SK-N-MC (cell line): ENCODE results near the gene RBM5.

Experiments
- DNase-seq: peaks from one replicate; pipeline ENCODE4 v3.0.0-alpha.2; 2011; ENCODE audit warnings: low read depth, low spot score
- H3K27ac ChIP-seq: fragments of 200-600 bp; sonication (generic); 2 replicates; pipeline ENCODE4 v1.5.1; 2016; ENCODE audit warnings: mixed run types
- H3K36me3 ChIP-seq: fragments of 200-600 bp; sonication (generic); 2 replicates; pipeline ENCODE4 v1.6.1; 2017; ENCODE audit warnings: antibody characterized with exemption, low read length, mixed read lengths; ENCODE audit not compliant: insufficient read depth
- H3K4me3 ChIP-seq: fragments of 200-600 bp; sonication (generic); 2 replicates; pipeline ENCODE4 v1.5.1; 2016
- H3K9ac ChIP-seq: fragments of 200-600 bp; sonication (generic); 2 replicates; pipeline ENCODE4 v1.8.0; 2017; ENCODE audit warnings: mixed run types, mixed read lengths; ENCODE audit not compliant: insufficient read length
- H3K9me3 ChIP-seq: fragments of 200-600 bp; sonication (generic); 2 replicates; pipeline ENCODE4 v1.6.1; 2017; ENCODE audit warnings: low read depth, mild to moderate bottlenecking, antibody characterized with exemption, low read length, moderate library complexity, mixed read lengths
- EZH2 ChIP-seq: fragments of 200-600 bp; sonication (generic); IDR thresholded peaks from one replicate; pipeline ENCODE4 v1.6.1; 2017; ENCODE audit warnings: antibody characterized with exemption
- FOXP2 ChIP-seq: optimal IDR thresholded peaks from 2 replicates; pipeline ENCODE3; 2011; ENCODE audit warnings: mild to moderate bottlenecking, moderate library complexity; ENCODE audit not compliant: insufficient read depth; ENCODE audit errors: extremely low read length, control extremely low read depth
- POLR2AphosphoS5 ChIP-seq: IDR thresholded peaks from 2 replicates; pipeline ENCODE4 v1.6.1; 2012; ENCODE audit warnings: mild to moderate bottlenecking, low read depth, low read length, borderline replicate concordance

The RBM5 gene

DNA sequence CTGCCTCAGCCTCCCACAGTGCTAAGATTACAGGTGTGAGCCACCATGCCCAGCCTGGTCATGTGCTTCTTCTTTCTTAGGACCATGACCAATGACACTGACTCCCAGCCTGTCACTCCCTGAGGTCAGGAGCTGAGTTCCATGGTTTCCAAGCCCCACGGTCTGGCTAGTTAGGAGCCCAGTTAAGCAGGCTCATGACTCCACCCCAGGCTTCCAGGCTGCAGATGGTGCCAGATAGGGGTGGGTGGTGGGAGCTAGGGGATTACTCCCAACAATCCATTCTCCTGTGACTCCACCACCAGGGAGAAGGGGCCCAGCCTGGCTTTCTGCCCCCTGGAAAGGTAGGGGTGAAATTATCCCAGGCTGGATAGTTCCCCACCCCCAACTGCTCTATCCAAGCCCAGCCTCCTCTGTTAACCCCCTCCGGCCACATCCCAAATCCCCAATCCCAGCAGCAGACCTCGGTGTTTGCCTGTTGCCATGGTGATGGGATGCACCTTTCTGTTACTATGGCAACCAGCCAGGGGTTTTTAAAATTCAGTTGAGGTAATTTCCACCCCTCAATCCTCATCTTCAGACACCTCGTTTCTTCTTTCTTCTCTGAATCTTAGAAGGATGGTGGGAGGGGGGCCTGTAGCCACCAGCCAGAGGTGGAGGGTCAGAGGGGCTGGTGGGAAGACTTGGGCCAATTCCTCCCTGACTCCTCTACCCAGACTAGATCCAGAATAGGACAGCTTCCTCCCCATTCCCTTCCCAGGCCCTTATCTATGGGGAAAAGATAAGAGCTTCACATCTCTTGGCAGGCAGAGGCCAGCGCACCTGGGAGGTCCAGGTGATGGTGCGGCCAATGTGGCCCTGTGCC lies 43.9 kb downstream of the RBM5 start:
- no peak overlapping the region for H3K9ac ChIP-seq
- no peak for TF ChIP-seq EZH2
- no peak for TF ChIP-seq POLR2AphosphoS5
- no peak for TF ChIP-seq FOXP2
- H3K36me3 ChIP-seq = no peaks in the 10 kb centered on the region
- DNase-seq = no peak
- no peak overlapping the region for H3K27ac ChIP-seq
- no peaks in the 10 kb centered on the region for H3K9me3 ChIP-seq
- H3K4me3 ChIP-seq = no peak overlapping the region

- Histone ChIP-seq H3K36me3 (no peaks in the 10 kb centered on the region), H3K9ac (no peak overlapping the region), H3K27ac (no peak overlapping the region), H3K4me3 (no peak overlapping the region), H3K9me3 (no peaks in the 10 kb centered on the region)
- no peak for TF ChIP-seq POLR2AphosphoS5
- TF ChIP-seq FOXP2 = no peak
- no peak for TF ChIP-seq EZH2
- DNase-seq = no peak
Measured at GRCh38 chr3:50133283-50133615, 44.5 kb downstream of the RBM5 start.

DNA sequence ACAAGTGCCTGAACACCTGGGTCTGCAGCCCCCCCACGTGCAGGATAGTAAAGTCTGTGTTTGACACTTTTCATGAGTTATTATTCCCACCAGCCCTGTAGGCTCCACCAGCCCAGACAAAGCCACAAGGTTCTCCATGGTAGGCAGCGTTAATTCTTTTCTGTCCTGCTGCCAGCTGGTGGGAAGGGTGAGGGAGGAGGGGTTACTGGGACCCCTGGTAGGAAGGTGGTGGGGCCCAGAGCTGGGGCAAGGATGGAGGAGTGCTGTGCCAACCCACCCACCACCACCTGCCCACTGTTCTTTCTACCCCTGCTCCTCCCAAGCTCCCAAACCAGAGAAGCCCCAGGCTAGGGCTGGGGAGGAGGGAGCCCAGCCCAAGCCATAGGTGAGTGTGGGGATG lies 45.6 kb downstream of the RBM5 start:
- Histone ChIP-seq H3K9ac (no peak overlapping the region), H3K9me3 (no peaks in the 10 kb centered on the region), H3K4me3 (no peak overlapping the region), H3K27ac (no peak overlapping the region), H3K36me3 (no peaks in the 10 kb centered on the region)
- TF ChIP-seq EZH2 (no peak), POLR2AphosphoS5 (no peak), FOXP2 (no peak)
- DNase-seq = no peak

- H3K9ac ChIP-seq = no peak overlapping the region
- no peaks in the 10 kb centered on the region for H3K9me3 ChIP-seq
- no peak overlapping the region for H3K27ac ChIP-seq
- H3K4me3 ChIP-seq = no peak overlapping the region
- no peak for TF ChIP-seq EZH2
- TF ChIP-seq POLR2AphosphoS5 = no peak
- TF ChIP-seq FOXP2 = no peak
- no peak for DNase-seq
- no peaks in the 10 kb centered on the region for H3K36me3 ChIP-seq
Measured at GRCh38 chr3:50135964-50136363, 47.2 kb downstream of the RBM5 start.

DNA sequence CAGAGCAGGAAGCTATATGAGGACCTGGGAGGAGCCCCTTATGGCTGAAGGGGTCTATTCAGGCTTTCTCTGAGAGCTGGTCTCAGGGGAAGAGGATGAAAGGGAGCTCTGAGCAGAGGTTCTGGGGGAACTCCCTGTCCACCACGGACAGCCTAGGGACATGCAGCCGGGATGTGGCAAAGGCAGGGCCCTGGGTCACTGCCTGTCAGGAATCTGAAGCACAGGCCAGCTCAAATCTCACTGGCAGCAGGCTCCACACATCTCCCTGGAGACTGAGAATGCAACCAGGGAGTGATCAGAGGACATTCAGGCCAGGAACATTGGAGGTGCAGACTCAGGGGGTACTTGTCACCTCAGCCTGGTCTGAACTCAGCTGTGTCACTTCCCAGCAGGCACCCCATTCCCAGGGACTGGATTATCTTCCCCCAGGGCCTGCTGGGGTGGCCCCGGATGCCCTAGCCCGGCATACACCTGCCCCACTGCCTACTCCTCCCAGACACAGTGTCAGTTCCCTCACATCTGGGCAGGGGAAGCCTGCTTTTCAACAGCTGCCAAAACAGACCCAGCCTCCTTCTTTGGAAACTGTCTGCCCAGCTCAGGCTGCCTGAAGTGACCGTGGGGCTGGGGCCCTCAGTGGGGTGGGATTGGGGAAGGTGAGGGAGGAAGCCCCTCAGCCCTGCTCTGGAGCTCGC lies 48.1 kb downstream of the RBM5 start:
- no peak overlapping the region for H3K9ac ChIP-seq
- H3K9me3 ChIP-seq = no peaks in the 10 kb centered on the region
- no peak for TF ChIP-seq FOXP2
- TF ChIP-seq POLR2AphosphoS5 = no peak
- TF ChIP-seq EZH2 = no peak
- no peak overlapping the region for H3K4me3 ChIP-seq
- H3K27ac ChIP-seq = no peak overlapping the region
- no peaks in the 10 kb centered on the region for H3K36me3 ChIP-seq
- DNase-seq = no peak

- H3K4me3 ChIP-seq = no peak overlapping the region
- H3K9ac ChIP-seq = no peak overlapping the region
- H3K9me3 ChIP-seq = no peaks in the 10 kb centered on the region
- H3K27ac ChIP-seq = no peak overlapping the region
- TF ChIP-seq FOXP2 (no peak), EZH2 (no peak), POLR2AphosphoS5 (no peak)
- no peak for DNase-seq
- no peaks in the 10 kb centered on the region for H3K36me3 ChIP-seq
Measured at GRCh38 chr3:50137531-50137930, 48.8 kb downstream of the RBM5 start.

DNA sequence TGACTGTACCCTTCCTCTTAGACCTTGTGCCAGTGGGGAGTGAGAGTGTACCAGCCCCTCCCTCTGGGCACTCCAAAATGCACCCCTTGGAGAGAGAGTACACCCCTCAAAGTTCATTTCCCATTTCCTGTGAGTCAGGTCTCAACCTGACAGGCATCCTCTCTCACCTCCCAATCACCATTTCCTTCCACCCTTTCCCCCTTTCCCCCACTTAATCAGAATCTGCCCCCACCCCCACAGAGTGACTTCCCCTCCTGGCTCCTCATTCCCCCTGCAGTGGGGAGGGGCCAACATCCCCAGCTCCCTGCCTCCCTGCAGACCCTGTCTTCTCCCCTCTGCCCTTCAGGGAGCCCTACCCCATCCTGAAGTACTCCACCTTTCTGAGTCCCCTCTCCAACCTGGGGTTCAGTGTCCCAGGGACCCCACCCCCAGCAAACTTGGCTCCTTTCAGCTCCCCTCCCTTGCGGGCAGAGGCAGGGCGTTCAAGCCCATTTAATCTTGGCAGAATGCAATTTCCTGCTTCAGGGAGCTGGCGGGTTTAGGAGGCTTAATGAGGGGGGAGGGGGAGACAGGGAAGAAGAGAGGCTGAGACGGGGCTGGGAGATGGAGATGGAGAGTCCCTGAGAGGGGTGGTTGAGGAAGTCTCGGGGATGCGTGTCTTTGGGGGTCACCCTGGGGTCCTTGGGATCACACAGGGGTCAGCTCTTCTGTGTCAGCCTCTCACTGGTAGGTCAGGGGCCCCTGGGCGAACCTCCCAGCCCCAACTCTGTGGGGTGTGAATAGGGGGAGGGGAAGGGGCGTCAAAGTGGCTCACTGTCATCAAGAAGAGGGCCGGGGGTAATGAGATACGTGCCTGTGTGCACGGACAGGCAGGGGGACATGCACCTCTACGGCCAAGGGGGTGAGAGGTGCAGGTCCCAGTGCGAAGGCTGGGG lies 49.8 kb downstream of the RBM5 start:
- DNase-seq = no peak
- Histone ChIP-seq H3K27ac (no peak overlapping the region), H3K4me3 (peak overlapping the region; percentile 65), H3K36me3 (no peaks in the 10 kb centered on the region), H3K9ac (no peak overlapping the region), H3K9me3 (no peaks in the 10 kb centered on the region)
- TF ChIP-seq EZH2 (no peak), POLR2AphosphoS5 (no peak), FOXP2 (no peak)

- no peak for DNase-seq
- Histone ChIP-seq H3K27ac (no peak overlapping the region), H3K9ac (no peak overlapping the region), H3K4me3 (no peak overlapping the region), H3K36me3 (no peaks in the 10 kb centered on the region), H3K9me3 (no peaks in the 10 kb centered on the region)
- TF ChIP-seq POLR2AphosphoS5 (no peak), EZH2 (no peak), FOXP2 (no peak)
Measured at GRCh38 chr3:50139308-50139707, 50.6 kb downstream of the RBM5 start.
